Peyer's patch (tissue), 4 donors: ENCODE data around the gene SPPL3. TPM values are rescaled to one million over a fixed set of nuclear protein-coding genes. Genes with fewer than 3 reads are reported as not detected.

ENCODE experiments used
- DNase-seq, 3 donors: peaks; one replicate each; pipeline ENCODE4 v3.0.0-alpha.2; 2017 to 2019
- H3K27ac ChIP-seq, 4 donors: fragments of 200-600 bp; sonication (generic); one replicate each; pipeline ENCODE4 v1.5.1; 2016 to 2019
- H3K27me3 ChIP-seq, 2 donors: fragments of 200-600 bp; sonication (generic); one replicate each; pipeline ENCODE4 v1.5.1; 2019
- H3K36me3 ChIP-seq, 3 donors: fragments of 200-600 bp; sonication (generic); one replicate each; pipeline ENCODE4 v1.5.1; 2016 to 2019
- H3K4me1 ChIP-seq, 4 donors: fragments of 200-600 bp; sonication (generic); one replicate each; pipeline ENCODE4 v1.5.1; 2016 to 2019
- H3K4me3 ChIP-seq, 4 donors: fragments of 200-600 bp; sonication (generic); 1 replicate in 3 of 4; 2 replicates in 1 of 4; pipeline ENCODE4 v1.5.1; 2016 to 2019; ENCODE audit warnings: mild to moderate bottlenecking in 1 of 4
- H3K9me3 ChIP-seq, 4 donors: fragments of 200-600 bp; sonication (generic); one replicate each; pipeline ENCODE4 v1.5.1; 2016 to 2019; ENCODE audit warnings: mild to moderate bottlenecking in 1 of 4
- CTCF ChIP-seq, 6 experiments: fragments of 450-650 bp in 4 of 6; fragments of 200-600 bp in 2 of 6; sonication (generic) in 1 of 6; IDR thresholded peaks; one replicate each; pipeline ENCODE4 v1.5.1; 2017 to 2019; ENCODE audit warnings: antibody characterized with exemption in 6 of 6, mild to moderate bottlenecking in 3 of 6, moderate library complexity in 1 of 6
- POLR2A ChIP-seq, 2 donors: fragments of 450-650 bp; IDR thresholded peaks; one replicate each; pipeline ENCODE4 v1.5.1; 2017; ENCODE audit warnings: antibody characterized with exemption in 2 of 2, mild to moderate bottlenecking in 2 of 2, moderate library complexity in 2 of 2
- total RNA-seq, 4 donors: library from RNA; depleted of rRNA; stranded (reverse); fragments of >200 nt; gene quantifications; one replicate each; pipeline ENCODE4 v1.1.0, GENCODE V29; 2016

Gene SPPL3
- total RNA-seq, 4 donors from 2014 or later, result 26.4 to 50.2 (median 34.9) TPM

- DNase-seq, result no peak
- peaks cover 0 to 57% (median 0%) of the 10 kb centered on the region in 4 donors for H3K4me1 ChIP-seq
- H3K27ac ChIP-seq, result no peak overlapping the region
- H3K27me3 ChIP-seq, result no peaks in the 10 kb centered on the region
- no peaks in the 10 kb centered on the region for H3K9me3 ChIP-seq
- H3K4me3 ChIP-seq, result no peak overlapping the region
- no peak for TF ChIP-seq CTCF (IDR thresholded peaks at IDR 0.05)
- TF ChIP-seq POLR2A (IDR thresholded peaks at IDR 0.05), result no peak
- H3K36me3 ChIP-seq, result no peaks in the 10 kb centered on the region
These were observed 73.2 kb downstream of the SPPL3 start for GRCh38 chr12:120830966-120831365.

GRCh38 chr12:120830052-120830940, 73.9 kb downstream of the SPPL3 start:
- Histone ChIP-seq H3K36me3 (no peaks in the 10 kb centered on the region), H3K27me3 (no peaks in the 10 kb centered on the region), H3K4me1 (peaks cover 0 to 52% (median 0%) of the 10 kb centered on the region in 4 donors), H3K4me3 (no peak overlapping the region), H3K9me3 (no peaks in the 10 kb centered on the region), H3K27ac (no peak overlapping the region)
- no peak for DNase-seq
- TF ChIP-seq CTCF (IDR thresholded peaks at IDR 0.05) (no peak), POLR2A (IDR thresholded peaks at IDR 0.05) (no peak)

- no peak overlapping the region for H3K4me3 ChIP-seq
- TF ChIP-seq CTCF (IDR thresholded peaks at IDR 0.05) (no peak), POLR2A (IDR thresholded peaks at IDR 0.05) (no peak)
- DNase-seq, result no peak
- no peaks in the 10 kb centered on the region for H3K36me3 ChIP-seq
- no peaks in the 10 kb centered on the region for H3K27me3 ChIP-seq
- H3K9me3 ChIP-seq, result no peaks in the 10 kb centered on the region
- peaks cover 0 to 18% (median 0%) of the 10 kb centered on the region in 4 donors for H3K4me1 ChIP-seq
- no peak overlapping the region for H3K27ac ChIP-seq
These were observed 77.8 kb downstream of the SPPL3 start for GRCh38 chr12:120826335-120826734.

- TF ChIP-seq POLR2A (IDR thresholded peaks at IDR 0.05) (no peak), CTCF (IDR thresholded peaks at IDR 0.05) (no peak)
These were observed 78.8 kb downstream of the SPPL3 start for GRCh38 chr12:120825337-120825736.

GRCh38 chr12:120822832-120823503, 81.2 kb downstream of the SPPL3 start:
- no peak for DNase-seq
- TF ChIP-seq POLR2A (IDR thresholded peaks at IDR 0.05), result no peak
- no peak for TF ChIP-seq CTCF (IDR thresholded peaks at IDR 0.05)

More at GRCh38 chr12:120825337-120825736, 78.8 kb downstream of the SPPL3 start:
- no peak for DNase-seq
- Histone ChIP-seq H3K27me3 (no peaks in the 10 kb centered on the region), H3K4me1 (peaks cover 0 to 9% (median 0%) of the 10 kb centered on the region in 4 donors), H3K27ac (no peak overlapping the region), H3K4me3 (no peak overlapping the region), H3K36me3 (no peaks in the 10 kb centered on the region), H3K9me3 (no peaks in the 10 kb centered on the region)

More at GRCh38 chr12:120822832-120823503, 81.2 kb downstream of the SPPL3 start:
- no peak overlapping the region for H3K4me3 ChIP-seq
- H3K36me3 ChIP-seq, result no peaks in the 10 kb centered on the region
- no peaks in the 10 kb centered on the region for H3K27me3 ChIP-seq
- H3K4me1 ChIP-seq, result no peaks in the 10 kb centered on the region
- no peak overlapping the region for H3K27ac ChIP-seq
- no peaks in the 10 kb centered on the region for H3K9me3 ChIP-seq
